Measurements from ENCODE around the gene GPR137. TPM values are rescaled to one million over a fixed set of nuclear protein-coding genes. Genes with fewer than 3 reads are reported as not detected.
A peak's percentile ranks its signal among the peaks of the same experiment; 100 is the strongest.

GPR137 gene
- total and polyA plus RNA-seq, 9 of the 15 experiments (the other 6 are each of a cell fraction or from before 2014, with no cell fraction given), result 0.32 to 26.7 (median 10.7) TPM

GRCh38 chr11:64240435-64241240 lies 45.0 kb upstream of the GPR137 start, which contains the start of gene FKBP2 (continued):
- TF ChIP-seq U2AF2 (optimal IDR thresholded peaks at IDR 0.05; ENCODE audit: low read depth, low read length) (no peak), ELF2 (CRISPR knock-in tag; IDR thresholded peaks at IDR 0.05) (0 out of 2 replicates have a peak, but pooled peaks have one; percentile 71), MECOM (CRISPR knock-in tag; IDR thresholded peaks at IDR 0.05) (no peak), RFX7 (CRISPR knock-in tag; IDR thresholded peaks at IDR 0.05) (no peak), HDAC1 (IDR thresholded peaks at IDR 0.05) (peak in 1 of 2 experiments; percentile 51; a peak in 2 of 4 replicates), ZBTB34 (CRISPR knock-in tag; IDR thresholded peaks at IDR 0.05) (no peak), RBM25 (IDR thresholded peaks at IDR 0.05; ENCODE audit: low read depth, low read length, severe bottlenecking) (peak; percentile 79), LARP7 (IDR thresholded peaks at IDR 0.05) (no peak), ZFP1 (CRISPR knock-in tag; IDR thresholded peaks at IDR 0.05) (peak; percentile 67; the same call in 1 of the 2 replicates), CTBP1 (IDR thresholded peaks at IDR 0.05; ENCODE audit: borderline replicate concordance) (peak; percentile 34; the same call in 1 of the 2 replicates), IRF1 (CRISPR knock-in tag; IDR thresholded peaks at IDR 0.05; ENCODE audit: borderline replicate concordance) (no peak), CAMTA2 (CRISPR knock-in tag; conservative IDR thresholded peaks at IDR 0.05) (no peak), ZNF77 (CRISPR knock-in tag; IDR thresholded peaks at IDR 0.05) (peak; percentile 78; the same call in 1 of the 2 replicates), TAF1 (IDR thresholded peaks at IDR 0.05; ENCODE audit: control insufficient read depth, extremely low read depth, insufficient read depth, low read length, severe bottlenecking) (peak; percentile 93), DPF2 (IDR thresholded peaks at IDR 0.05) (peak; percentile 59), FOXM1 (IDR thresholded peaks at IDR 0.05; ENCODE audit: low read depth) (peak; percentile 86), FOXM1 (CRISPR knock-in tag; IDR thresholded peaks at IDR 0.05; ENCODE audit: low read depth) (no peak; the same call in 1 of the 2 replicates), MAZ (CRISPR knock-in tag; conservative IDR thresholded peaks at IDR 0.05 in 1 of 2, IDR thresholded peaks at IDR 0.05 in 1 of 2) (peak in 1 of 2 experiments; percentile 11; a peak in 2 of 4 replicates), PATZ1 (CRISPR knock-in tag; IDR thresholded peaks at IDR 0.05; ENCODE audit: borderline replicate concordance) (no peak), BRD9 (IDR thresholded peaks at IDR 0.05; ENCODE audit: low read depth, partially characterized antibody) (peak; percentile 61)
- TF ChIP-seq, protein P1, sequence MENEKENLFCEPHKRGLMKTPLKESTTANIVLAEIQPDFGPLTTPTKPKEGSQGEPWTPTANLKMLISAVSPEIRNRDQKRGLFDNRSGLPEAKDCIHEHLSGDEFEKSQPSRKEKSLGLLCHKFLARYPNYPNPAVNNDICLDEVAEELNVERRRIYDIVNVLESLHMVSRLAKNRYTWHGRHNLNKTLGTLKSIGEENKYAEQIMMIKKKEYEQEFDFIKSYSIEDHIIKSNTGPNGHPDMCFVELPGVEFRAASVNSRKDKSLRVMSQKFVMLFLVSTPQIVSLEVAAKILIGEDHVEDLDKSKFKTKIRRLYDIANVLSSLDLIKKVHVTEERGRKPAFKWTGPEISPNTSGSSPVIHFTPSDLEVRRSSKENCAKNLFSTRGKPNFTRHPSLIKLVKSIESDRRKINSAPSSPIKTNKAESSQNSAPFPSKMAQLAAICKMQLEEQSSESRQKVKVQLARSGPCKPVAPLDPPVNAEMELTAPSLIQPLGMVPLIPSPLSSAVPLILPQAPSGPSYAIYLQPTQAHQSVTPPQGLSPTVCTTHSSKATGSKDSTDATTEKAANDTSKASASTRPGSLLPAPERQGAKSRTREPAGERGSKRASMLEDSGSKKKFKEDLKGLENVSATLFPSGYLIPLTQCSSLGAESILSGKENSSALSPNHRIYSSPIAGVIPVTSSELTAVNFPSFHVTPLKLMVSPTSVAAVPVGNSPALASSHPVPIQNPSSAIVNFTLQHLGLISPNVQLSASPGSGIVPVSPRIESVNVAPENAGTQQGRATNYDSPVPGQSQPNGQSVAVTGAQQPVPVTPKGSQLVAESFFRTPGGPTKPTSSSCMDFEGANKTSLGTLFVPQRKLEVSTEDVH (IDR thresholded peaks at IDR 0.05; ENCODE audit: low read depth, partially characterized antibody), result peak; percentile 85
